Activated CD8-positive, alpha-beta memory T cell treated with anti-CD3 and anti-CD28 coated beads for 36 hours (primary cell): ENCODE measurements around the gene FANCC. TPM values are rescaled to one million over a fixed set of nuclear protein-coding genes. Genes with fewer than 3 reads are reported as not detected.

ENCODE experiments used
- CTCF ChIA-PET: fragments of 350-600 bp; sonication (Branson Sonifier 250); formaldehyde crosslinking; loops from one replicate; lab custom pipeline; 2021; ENCODE audit warnings: antibody characterized with exemption; lab: Charles Lee
- POLR2A ChIA-PET: fragments of 350-600 bp; sonication (Branson Sonifier 250); formaldehyde crosslinking; loops from one replicate; lab custom pipeline; 2021; ENCODE audit warnings: antibody characterized with exemption; lab: Charles Lee
- total RNA-seq, 2 experiments: library from RNA; stranded (reverse); gene quantifications; one replicate each; pipeline ENCODE4 v1.2.3, GENCODE V29; 2021

Gene FANCC
- total RNA-seq, 2 experiments from 2014 or later: 16.2 to 20.5 TPM

- ChIA-PET CTCF (no interaction called here), POLR2A (no interaction called here)
Measured at GRCh38 chr9:95049761-95050160, 267.7 kb downstream of the FANCC start.

Other genes with a start within 250 kb of the FANCC start
- 10 to 100 TPM in 1 of 2 experiments, 1 to 10 TPM in 1; 9.1 to 10.8 TPM for gene PTCH1, start 199.3 kb upstream of the FANCC start, total RNA-seq